Stimulated activated CD4-positive, alpha-beta T cell treated with anti-CD3 and anti-CD28 coated beads, Interleukin-4, amount 100 ng/mL, for 24 hours (primary cell): ENCODE data around the gene ETFB.

Experiments
- DNase-seq: peaks from one replicate; pipeline ENCODE4 v3.0.0-alpha.2; 2020

ETFB gene

DNA sequence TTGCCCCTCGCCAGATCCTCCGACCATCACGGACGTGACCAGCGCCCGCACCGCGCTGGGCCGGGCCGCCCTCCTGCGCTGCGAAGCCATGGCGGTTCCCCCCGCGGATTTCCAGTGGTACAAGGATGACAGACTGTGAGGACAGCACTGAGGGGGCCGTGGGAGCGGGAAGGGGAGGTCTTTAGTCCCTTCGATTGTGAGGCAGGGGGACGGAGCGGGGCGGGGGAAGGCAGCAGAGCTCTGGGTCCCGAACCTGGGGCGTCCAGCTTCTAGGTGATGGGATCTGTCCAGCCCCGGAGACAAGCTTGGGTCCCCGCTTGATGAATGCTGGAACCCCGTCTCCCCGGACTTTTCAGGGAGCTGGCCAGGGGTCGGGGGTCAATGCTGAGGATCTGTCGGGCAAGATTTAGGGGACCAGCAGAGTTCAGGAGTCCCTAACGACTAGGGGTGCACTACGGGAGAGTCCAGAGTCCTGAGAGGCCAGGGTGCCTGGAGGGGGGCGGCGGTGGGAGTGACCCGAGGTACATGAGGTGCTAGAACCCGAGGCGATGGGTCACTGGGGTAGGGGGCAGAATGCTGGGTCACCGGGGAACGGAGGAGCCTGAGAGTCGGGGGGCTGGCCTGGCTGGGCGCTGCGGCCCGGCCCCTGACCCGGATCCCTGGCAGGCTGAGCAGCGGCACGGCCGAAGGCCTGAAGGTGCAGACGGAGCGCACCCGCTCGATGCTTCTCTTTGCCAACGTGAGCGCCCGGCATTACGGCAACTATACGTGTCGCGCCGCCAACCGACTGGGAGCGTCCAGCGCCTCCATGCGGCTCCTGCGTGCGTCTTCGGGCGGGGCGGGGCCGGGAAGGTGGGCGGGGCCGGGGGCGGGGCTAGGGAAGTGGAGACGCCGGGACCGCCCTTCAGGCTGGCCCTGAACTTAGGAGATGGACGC lies 38.9 kb downstream of the ETFB start:
- DNase-seq, result peak; percentile 49

GRCh38 chr19:51326216-51327065 lies 39.7 kb downstream of the ETFB start:
- DNase-seq, result no peak

DNA sequence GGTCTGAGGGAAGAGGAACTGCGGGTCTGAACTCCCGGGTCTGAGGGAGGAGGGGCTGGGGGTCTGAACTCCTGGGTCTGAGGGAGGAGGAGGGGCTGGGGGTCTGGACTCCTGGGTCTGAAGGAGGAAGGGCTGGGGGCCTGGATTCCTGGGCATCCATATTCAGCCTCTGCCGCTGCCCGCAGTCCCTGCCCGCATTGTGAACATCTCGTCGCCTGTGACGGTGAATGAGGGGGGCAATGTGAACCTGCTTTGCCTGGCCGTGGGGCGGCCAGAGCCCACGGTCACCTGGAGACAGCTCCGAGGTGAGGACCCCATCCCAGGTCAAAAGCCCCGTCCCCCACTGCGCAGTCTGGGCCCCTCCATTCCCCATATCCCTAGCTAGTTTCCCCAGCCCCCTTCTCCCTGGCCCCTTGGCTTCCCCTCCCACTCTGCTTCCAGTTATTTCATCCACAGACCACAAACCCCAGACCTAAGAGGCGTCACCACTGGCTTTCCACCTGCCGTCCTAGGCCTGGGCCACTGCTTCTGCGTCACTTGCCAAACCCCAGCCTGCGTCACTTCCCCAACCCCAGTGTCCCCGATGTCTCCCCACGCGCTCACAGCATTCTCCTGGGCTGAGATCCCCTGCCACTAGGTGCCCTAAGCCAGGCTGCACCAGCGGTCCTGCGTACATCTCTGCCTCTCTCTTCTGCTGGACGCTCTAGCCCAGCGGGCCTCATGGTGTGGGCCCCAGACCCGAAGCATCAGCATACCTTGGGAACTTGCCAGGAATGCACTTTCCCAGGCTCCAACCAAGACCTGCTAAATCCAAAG lies 40.8 kb downstream of the ETFB start:
- DNase-seq, result no peak

GRCh38 chr19:51324167-51324481 lies 42.1 kb downstream of the ETFB start:
- no peak for DNase-seq

GRCh38 chr19:51323481-51324166 lies 42.6 kb downstream of the ETFB start:
- no peak for DNase-seq

DNA sequence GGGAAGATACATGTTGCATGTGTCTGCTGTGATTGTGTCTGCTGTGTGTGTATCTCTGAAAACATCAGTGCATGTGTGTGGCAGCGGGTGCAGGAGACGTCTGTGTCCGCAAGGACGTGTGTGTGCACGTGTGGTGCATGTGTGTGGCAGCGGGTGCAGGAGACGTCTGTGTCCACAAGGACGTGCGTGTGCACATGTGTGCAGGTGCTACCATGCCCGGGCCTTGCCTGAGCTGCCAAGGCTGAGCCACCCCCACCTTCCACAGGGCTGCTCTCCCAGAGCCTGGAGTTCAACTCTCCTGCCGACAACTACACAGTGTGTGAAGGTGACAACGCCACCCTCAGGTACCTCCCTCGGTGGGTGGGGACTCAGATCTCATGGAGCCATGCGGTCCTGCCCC lies 44.4 kb downstream of the ETFB start:
- DNase-seq, result no peak

- DNase-seq, result no peak
These were observed 45.9 kb downstream of the ETFB start for GRCh38 chr19:51320280-51320657.

GRCh38 chr19:51319649-51320279 lies 46.4 kb downstream of the ETFB start:
- DNase-seq, result no peak

- no peak for DNase-seq
These were observed 47.2 kb downstream of the ETFB start for GRCh38 chr19:51318687-51319648.

GRCh38 chr19:51317968-51318367 lies 48.2 kb downstream of the ETFB start:
- DNase-seq, result no peak

GRCh38 chr19:51317376-51317775 lies 48.8 kb downstream of the ETFB start:
- no peak for DNase-seq

GRCh38 chr19:51316688-51317087 lies 49.5 kb downstream of the ETFB start:
- DNase-seq, result no peak

- no peak for DNase-seq
These were observed 54.6 kb downstream of the ETFB start, which contains the start of gene IGLON5 for GRCh38 chr19:51311351-51312257. Gene IGLON5, plus strand, starts transcription at chr19:51311644. Its CDS starts 204 bp downstream, at chr19:51311848.

DNA sequence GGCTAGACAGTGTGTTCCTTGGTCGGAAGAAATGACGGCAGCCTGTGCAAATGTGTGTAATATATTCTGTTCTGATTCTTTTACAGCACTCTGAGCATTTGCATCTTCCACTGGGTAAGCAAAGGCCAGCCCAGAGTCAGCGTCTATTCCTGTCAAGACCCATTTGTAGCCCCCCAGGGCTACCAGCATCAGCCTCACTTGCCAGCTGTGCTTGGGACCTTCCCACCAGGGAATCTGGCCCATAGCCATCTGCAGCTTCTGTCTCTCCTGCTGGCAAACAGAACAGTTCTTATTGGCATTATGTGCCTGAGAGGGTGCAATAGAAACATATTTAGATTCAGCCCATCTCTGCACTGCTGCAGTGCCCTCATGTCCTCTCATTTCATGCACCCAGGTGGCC lies 60.7 kb downstream of the ETFB start:
- no peak for DNase-seq

DNA sequence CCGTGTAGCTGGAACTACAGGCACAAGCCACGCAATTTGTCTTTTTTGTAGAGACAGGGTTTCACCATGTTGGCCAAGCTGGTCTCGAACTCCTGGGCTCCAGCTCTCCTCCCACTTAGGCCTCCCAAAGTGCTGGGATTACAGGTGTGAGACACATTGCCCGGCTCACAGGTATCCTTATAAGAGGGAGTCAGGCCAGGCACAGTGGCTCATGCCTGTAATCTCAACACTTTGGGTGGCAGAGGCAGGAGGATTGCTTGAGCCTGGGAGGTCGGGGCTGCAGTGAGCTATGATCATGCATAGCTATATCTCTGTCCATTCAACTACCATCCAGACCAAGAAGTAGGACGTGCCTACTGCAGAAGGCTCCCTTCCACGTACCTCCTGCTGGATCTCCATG lies 64.9 kb downstream of the ETFB start:
- DNase-seq, result no peak

GRCh38 chr19:51297406-51297805 lies 68.8 kb downstream of the ETFB start:
- DNase-seq, result no peak

DNA sequence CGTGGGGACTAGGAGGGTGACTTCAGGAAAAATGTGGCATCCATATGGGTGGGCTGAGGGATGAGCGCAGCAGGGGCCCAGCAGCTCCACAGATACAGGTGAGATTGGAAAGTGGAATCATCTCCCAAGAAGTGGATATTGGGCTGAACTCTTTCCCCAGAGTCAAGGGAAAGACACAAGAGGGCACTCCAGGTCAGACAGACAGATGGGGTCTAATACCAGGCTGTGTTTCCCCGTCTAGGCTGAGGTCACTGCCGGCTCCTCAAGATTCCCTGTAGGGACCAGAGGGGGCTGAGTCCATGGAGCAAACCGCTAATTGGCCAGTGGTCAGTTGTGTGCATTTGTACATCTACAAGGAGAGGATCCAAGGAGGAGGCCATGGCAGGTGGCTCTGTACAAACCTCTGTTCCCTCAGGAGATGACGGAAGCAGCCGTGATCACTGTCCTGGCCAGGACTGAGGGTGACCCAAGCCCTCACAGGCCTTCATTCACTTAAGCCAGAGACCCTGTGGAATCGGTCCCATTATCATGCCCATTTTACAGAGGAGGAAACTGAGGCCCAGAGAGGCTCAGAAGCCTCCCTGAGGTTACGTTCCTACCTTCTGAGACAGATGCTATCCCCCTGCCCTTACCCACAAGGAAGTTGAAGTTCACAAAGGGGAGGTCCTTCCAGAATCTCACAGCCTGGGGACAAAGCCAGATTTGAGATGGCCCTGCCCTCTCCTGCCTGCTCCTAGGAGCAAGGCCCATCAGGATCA lies 69.7 kb downstream of the ETFB start:
- DNase-seq, result no peak

DNA sequence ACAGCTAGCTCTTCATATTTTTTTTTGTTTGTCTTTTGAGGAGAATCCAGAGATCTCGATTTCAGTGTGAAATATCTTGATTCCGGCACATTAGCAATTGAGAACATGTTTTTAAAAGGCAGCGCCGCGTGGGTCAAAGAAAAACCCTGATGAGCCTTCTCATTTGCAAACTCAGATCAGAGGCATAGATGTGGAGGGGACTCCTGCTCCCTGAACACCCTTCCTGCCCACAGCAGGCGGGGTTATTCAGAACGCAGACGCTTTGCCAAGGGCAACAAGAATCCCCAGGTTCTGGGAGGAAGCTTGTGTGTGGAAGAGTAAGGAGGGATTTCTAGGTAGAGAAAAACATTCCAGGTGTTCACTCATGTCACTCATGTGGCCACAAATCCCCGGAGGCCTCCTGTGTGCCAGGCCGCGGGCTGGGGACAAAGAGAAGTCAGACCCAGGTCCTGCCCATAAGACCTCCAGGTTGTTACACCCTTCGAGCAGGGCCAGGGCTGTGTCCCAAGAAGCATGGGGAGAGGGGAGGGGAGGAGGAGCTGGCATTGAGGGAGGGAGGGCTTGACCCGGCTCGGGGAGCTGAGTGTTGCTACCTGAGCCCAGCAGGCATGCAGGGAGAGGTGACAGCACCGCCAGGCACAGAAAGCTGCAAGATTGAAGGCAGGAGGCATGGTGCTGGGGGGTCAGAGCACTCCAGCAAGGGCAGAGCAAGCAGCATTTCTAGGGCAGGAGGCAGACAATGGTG lies 70.6 kb downstream of the ETFB start:
- no peak for DNase-seq
